ENCODE measurements around the gene GCNT2. TPM values are rescaled to one million over a fixed set of nuclear protein-coding genes. Genes with fewer than 3 reads are reported as not detected.
A peak's percentile ranks its signal among the peaks of the same experiment; 100 is the strongest.

GCNT2 gene
- total RNA-seq, 2 experiments from 2014 or later: 4.1 to 4.3 TPM

GRCh38 chr6:10617008-10617696, 96.0 kb downstream of the GCNT2 start:
- Mint-ChIP-seq H3K4me3 (no peak overlapping the region), H3K4me1 (no peaks in the 10 kb centered on the region), H3K27me3 (no peaks in the 10 kb centered on the region), H3K27ac (no peak overlapping the region), H3K9me3 (peaks cover 1% of the 10 kb centered on the region), H3K36me3 (peaks cover 10% of the 10 kb centered on the region)
- no peak for DNase-seq

GRCh38 chr6:10618409-10618808, 97.3 kb downstream of the GCNT2 start:
- Mint-ChIP-seq H3K27ac (no peak overlapping the region), H3K4me1 (no peaks in the 10 kb centered on the region), H3K4me3 (no peak overlapping the region), H3K9me3 (peaks cover 1% of the 10 kb centered on the region), H3K27me3 (no peaks in the 10 kb centered on the region), H3K36me3 (peaks cover 19% of the 10 kb centered on the region)
- DNase-seq: no peak

- Mint-ChIP-seq H3K27me3 (no peaks in the 10 kb centered on the region), H3K9me3 (peaks cover 1% of the 10 kb centered on the region), H3K4me1 (no peaks in the 10 kb centered on the region), H3K4me3 (no peak overlapping the region), H3K36me3 (peaks cover 33% of the 10 kb centered on the region), H3K27ac (no peak overlapping the region)
- no peak for DNase-seq
These were observed 100.1 kb downstream of the GCNT2 start for GRCh38 chr6:10621213-10621612.

- Mint-ChIP-seq H3K9me3 (peaks cover 1% of the 10 kb centered on the region), H3K4me1 (peaks cover 2% of the 10 kb centered on the region), H3K27me3 (no peaks in the 10 kb centered on the region), H3K4me3 (no peak overlapping the region), H3K36me3 (peaks cover 33% of the 10 kb centered on the region), H3K27ac (no peak overlapping the region)
- DNase-seq: no peak
These were observed 100.7 kb downstream of the GCNT2 start for GRCh38 chr6:10621847-10622246.

- DNase-seq: no peak
- Mint-ChIP-seq H3K27ac (no peak overlapping the region), H3K27me3 (no peaks in the 10 kb centered on the region), H3K4me1 (peaks cover 2% of the 10 kb centered on the region), H3K9me3 (peaks cover 1% of the 10 kb centered on the region), H3K36me3 (peaks cover 35% of the 10 kb centered on the region), H3K4me3 (no peak overlapping the region)
These were observed 103.7 kb downstream of the GCNT2 start for GRCh38 chr6:10624836-10625235.

GRCh38 chr6:10626154-10626741, 105.1 kb downstream of the GCNT2 start:
- DNase-seq: no peak
- no peaks in the 10 kb centered on the region for H3K27me3 Mint-ChIP-seq
- H3K4me3 Mint-ChIP-seq: no peak overlapping the region
- H3K4me1 Mint-ChIP-seq: peaks cover 2% of the 10 kb centered on the region
- H3K27ac Mint-ChIP-seq: no peak overlapping the region
- peaks cover 33% of the 10 kb centered on the region for H3K36me3 Mint-ChIP-seq
- H3K9me3 Mint-ChIP-seq: peaks cover 1% of the 10 kb centered on the region

- peaks cover 2% of the 10 kb centered on the region for H3K4me1 Mint-ChIP-seq
- H3K4me3 Mint-ChIP-seq: no peak overlapping the region
- no peaks in the 10 kb centered on the region for H3K27me3 Mint-ChIP-seq
- no peak overlapping the region for H3K27ac Mint-ChIP-seq
- H3K9me3 Mint-ChIP-seq: no peaks in the 10 kb centered on the region
- no peak for DNase-seq
- peaks cover 24% of the 10 kb centered on the region for H3K36me3 Mint-ChIP-seq
These were observed 106.6 kb downstream of the GCNT2 start for GRCh38 chr6:10627800-10628199.

GRCh38 chr6:10630178-10630577, 109.0 kb downstream of the GCNT2 start:
- H3K36me3 Mint-ChIP-seq: peaks cover 3% of the 10 kb centered on the region
- H3K27ac Mint-ChIP-seq: no peak overlapping the region
- no peak overlapping the region for H3K4me3 Mint-ChIP-seq

GRCh38 chr6:10633216-10633615, 112.1 kb downstream of the GCNT2 start:
- peak; percentile 20 for DNase-seq
- peaks cover 2% of the 10 kb centered on the region for H3K9me3 Mint-ChIP-seq
- H3K27ac Mint-ChIP-seq: no peak overlapping the region
- no peaks in the 10 kb centered on the region for H3K36me3 Mint-ChIP-seq
- no peak overlapping the region for H3K4me3 Mint-ChIP-seq
- peaks cover 7% of the 10 kb centered on the region for H3K4me1 Mint-ChIP-seq
- no peaks in the 10 kb centered on the region for H3K27me3 Mint-ChIP-seq

More at GRCh38 chr6:10630178-10630577, 109.0 kb downstream of the GCNT2 start:
- no peaks in the 10 kb centered on the region for H3K27me3 Mint-ChIP-seq
- no peaks in the 10 kb centered on the region for H3K9me3 Mint-ChIP-seq
- no peak for DNase-seq
- peaks cover 8% of the 10 kb centered on the region for H3K4me1 Mint-ChIP-seq

GRCh38 chr6:10640412-10640811, 119.3 kb downstream of the GCNT2 start:
- H3K27ac Mint-ChIP-seq: no peak overlapping the region
- H3K9me3 Mint-ChIP-seq: peaks cover 2% of the 10 kb centered on the region
- peaks cover 9% of the 10 kb centered on the region for H3K27me3 Mint-ChIP-seq
- H3K36me3 Mint-ChIP-seq: no peaks in the 10 kb centered on the region
- H3K4me1 Mint-ChIP-seq: peaks cover 12% of the 10 kb centered on the region
- no peak for DNase-seq
- no peak overlapping the region for H3K4me3 Mint-ChIP-seq

GRCh38 chr6:10641528-10641927, 120.4 kb downstream of the GCNT2 start:
- H3K4me3 Mint-ChIP-seq: no peak overlapping the region
- peaks cover 1% of the 10 kb centered on the region for H3K9me3 Mint-ChIP-seq
- peaks cover 12% of the 10 kb centered on the region for H3K4me1 Mint-ChIP-seq
- no peak overlapping the region for H3K27ac Mint-ChIP-seq
- no peaks in the 10 kb centered on the region for H3K36me3 Mint-ChIP-seq
- H3K27me3 Mint-ChIP-seq: peaks cover 9% of the 10 kb centered on the region
- DNase-seq: no peak

GRCh38 chr6:10643201-10643651, 122.1 kb downstream of the GCNT2 start:
- Mint-ChIP-seq H3K4me3 (no peak overlapping the region), H3K27ac (no peak overlapping the region), H3K27me3 (peaks cover 9% of the 10 kb centered on the region), H3K9me3 (no peaks in the 10 kb centered on the region), H3K4me1 (peaks cover 12% of the 10 kb centered on the region), H3K36me3 (no peaks in the 10 kb centered on the region)
- no peak for DNase-seq

- DNase-seq: no peak
- Mint-ChIP-seq H3K27me3 (peaks cover 8% of the 10 kb centered on the region), H3K9me3 (no peaks in the 10 kb centered on the region), H3K4me1 (peaks cover 12% of the 10 kb centered on the region), H3K27ac (no peak overlapping the region), H3K4me3 (no peak overlapping the region), H3K36me3 (no peaks in the 10 kb centered on the region)
These were observed 123.1 kb downstream of the GCNT2 start for GRCh38 chr6:10644225-10644624.

GRCh38 chr6:10655508-10656055, 134.4 kb downstream of the GCNT2 start:
- Mint-ChIP-seq H3K4me3 (peak overlapping the region; percentile 47), H3K4me1 (peaks cover 19% of the 10 kb centered on the region), H3K27ac (peak overlapping the region; percentile 80), H3K27me3 (peaks cover 43% of the 10 kb centered on the region), H3K9me3 (no peaks in the 10 kb centered on the region), H3K36me3 (peaks cover 4% of the 10 kb centered on the region)
- peak; percentile 48 for DNase-seq

- Mint-ChIP-seq H3K27ac (no peak overlapping the region), H3K4me3 (peak overlapping the region; percentile 70), H3K27me3 (peaks cover 29% of the 10 kb centered on the region), H3K9me3 (peaks cover 5% of the 10 kb centered on the region), H3K36me3 (peaks cover 1% of the 10 kb centered on the region), H3K4me1 (peaks cover 19% of the 10 kb centered on the region)
- no peak for DNase-seq
These were observed 138.0 kb downstream of the GCNT2 start for GRCh38 chr6:10658910-10659698.

All from activated naive CD8-positive, alpha-beta T cell treated with anti-CD3 and anti-CD28 coated beads for 36 hours (primary cell).